Tibial nerve (tissue), 4 donors: ENCODE measurements around the gene MTMR2. TPM values are rescaled to one million over a fixed set of nuclear protein-coding genes. Genes with fewer than 3 reads are reported as not detected.

ENCODE experiments used
- DNase-seq, 2 donors: peaks; one replicate each; pipeline ENCODE4 v3.0.0-alpha.2; 2019; ENCODE audit warnings: low spot score in 2 of 2
- H3K27ac ChIP-seq, 4 donors: fragments of 200-600 bp; sonication (generic) in 3 of 4; one replicate each; pipeline ENCODE4 v1.5.1; 2017 to 2019; ENCODE audit warnings: mild to moderate bottlenecking in 1 of 4
- H3K27me3 ChIP-seq, 2 donors: fragments of 200-600 bp; sonication (generic) in 1 of 2; one replicate each; pipeline versions ENCODE4 v1.5.1 to v1.6.0; 2017 to 2019
- H3K36me3 ChIP-seq, 3 donors: fragments of 200-600 bp; sonication (generic); one replicate each; pipeline ENCODE4 v1.5.1; 2018 to 2019
- H3K4me1 ChIP-seq, 4 donors: fragments of 200-600 bp; sonication (generic) in 3 of 4; one replicate each; pipeline ENCODE4 v1.5.1; 2017 to 2019
- H3K4me3 ChIP-seq, 4 donors: fragments of 200-600 bp; sonication (generic) in 3 of 4; one replicate each; pipeline ENCODE4 v1.5.1; 2017 to 2019; ENCODE audit warnings: mild to moderate bottlenecking in 1 of 4, moderate library complexity in 1 of 4
- H3K9me3 ChIP-seq, 4 donors: fragments of 200-600 bp; sonication (generic) in 3 of 4; one replicate each; pipeline ENCODE4 v1.5.1; 2017 to 2019
- EP300 ChIP-seq, 2 donors: sonication (generic); formaldehyde crosslinking; IDR thresholded peaks; one replicate each; pipeline ENCODE4 v1.6.1; 2017; ENCODE audit warnings: antibody characterized with exemption in 2 of 2, mild to moderate bottlenecking in 1 of 2
- POLR2A ChIP-seq, 2 donors: fragments of 450-650 bp; IDR thresholded peaks; one replicate each; pipeline ENCODE4 v1.6.1; 2017; ENCODE audit warnings: antibody characterized with exemption in 2 of 2, mild to moderate bottlenecking in 2 of 2, moderate library complexity in 2 of 2
- WGBS, 2 donors: methylation state at CpG; one replicate each; pipeline ENCODE4 v1.1.5; 2018; 5-methylcytosine and 5-hydroxymethylcytosine counted together
- total RNA-seq, 4 donors: library from RNA; depleted of rRNA; stranded (reverse); fragments of >200 nt; gene quantifications; one replicate each; pipeline ENCODE4 v1.1.0, GENCODE V29; 2016
- TF ChIP-seq, protein P1 (sequence below), 5 experiments: fragments of 200-600 bp in 3 of 5; fragments of 450-650 bp in 2 of 5; sonication (generic) in 3 of 5; IDR thresholded peaks; one replicate each; pipeline ENCODE4 v1.5.1; 2016 to 2019; ENCODE audit warnings: antibody characterized with exemption in 5 of 5, mild to moderate bottlenecking in 3 of 5, moderate library complexity in 2 of 5

MTMR2 gene
- total RNA-seq, 4 donors from 2014 or later = 22.5 to 33.2 (median 27.5) TPM

DNA sequence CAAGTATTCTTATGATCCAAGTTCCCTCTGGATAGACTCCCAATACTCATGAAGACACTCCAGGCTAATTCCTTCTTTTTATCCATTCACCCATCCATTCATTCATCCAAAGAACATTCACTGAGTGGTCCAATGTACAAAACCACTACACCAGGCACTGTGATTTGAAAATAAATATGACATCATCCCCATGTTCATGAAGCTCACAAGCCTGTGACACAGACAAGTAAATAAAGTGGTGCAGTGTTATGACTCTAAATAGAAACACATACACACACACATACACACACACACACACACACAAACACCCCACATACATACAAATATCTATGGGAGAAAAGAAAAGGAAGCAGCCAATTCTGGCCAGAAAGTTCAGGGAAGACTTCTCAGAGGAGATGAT lies 35.5 kb downstream of the MTMR2 start:
- H3K27me3 ChIP-seq = no peaks in the 10 kb centered on the region
- no peak for TF ChIP-seq EP300 (IDR thresholded peaks at IDR 0.05)
- no peak for TF ChIP-seq POLR2A (IDR thresholded peaks at IDR 0.05)
- TF ChIP-seq, protein P1, sequence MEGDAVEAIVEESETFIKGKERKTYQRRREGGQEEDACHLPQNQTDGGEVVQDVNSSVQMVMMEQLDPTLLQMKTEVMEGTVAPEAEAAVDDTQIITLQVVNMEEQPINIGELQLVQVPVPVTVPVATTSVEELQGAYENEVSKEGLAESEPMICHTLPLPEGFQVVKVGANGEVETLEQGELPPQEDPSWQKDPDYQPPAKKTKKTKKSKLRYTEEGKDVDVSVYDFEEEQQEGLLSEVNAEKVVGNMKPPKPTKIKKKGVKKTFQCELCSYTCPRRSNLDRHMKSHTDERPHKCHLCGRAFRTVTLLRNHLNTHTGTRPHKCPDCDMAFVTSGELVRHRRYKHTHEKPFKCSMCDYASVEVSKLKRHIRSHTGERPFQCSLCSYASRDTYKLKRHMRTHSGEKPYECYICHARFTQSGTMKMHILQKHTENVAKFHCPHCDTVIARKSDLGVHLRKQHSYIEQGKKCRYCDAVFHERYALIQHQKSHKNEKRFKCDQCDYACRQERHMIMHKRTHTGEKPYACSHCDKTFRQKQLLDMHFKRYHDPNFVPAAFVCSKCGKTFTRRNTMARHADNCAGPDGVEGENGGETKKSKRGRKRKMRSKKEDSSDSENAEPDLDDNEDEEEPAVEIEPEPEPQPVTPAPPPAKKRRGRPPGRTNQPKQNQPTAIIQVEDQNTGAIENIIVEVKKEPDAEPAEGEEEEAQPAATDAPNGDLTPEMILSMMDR (IDR thresholded peaks at IDR 0.05) = no peak
- peaks cover 0 to 23% (median 0%) of the 10 kb centered on the region in 3 donors for H3K36me3 ChIP-seq
- no peak overlapping the region for H3K4me3 ChIP-seq
- no peaks in the 10 kb centered on the region for H3K9me3 ChIP-seq
- no peak for DNase-seq
- H3K27ac ChIP-seq = peak overlapping the region in 1 of 4 donors; percentile 23
- H3K4me1 ChIP-seq = peaks cover 0 to 26% (median 5%) of the 10 kb centered on the region in 4 donors

DNA sequence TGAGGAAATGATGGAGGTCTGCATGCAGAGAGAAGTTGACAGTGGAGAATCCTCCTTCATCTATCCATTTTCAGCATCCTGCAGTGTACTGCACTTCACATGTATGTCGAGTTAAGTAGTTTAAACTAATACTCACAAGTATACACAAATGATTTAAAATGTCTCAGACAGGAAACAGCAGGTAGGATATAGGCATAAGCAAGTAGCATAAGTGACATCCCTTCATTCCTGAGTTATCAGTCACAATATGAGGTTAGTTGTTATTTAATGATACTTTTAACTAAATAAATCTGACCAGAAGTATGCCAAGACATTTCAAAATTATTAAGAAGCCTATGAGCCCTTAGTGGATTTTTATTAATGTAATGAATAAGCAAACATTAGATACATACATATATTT lies 37.4 kb downstream of the MTMR2 start:
- Histone ChIP-seq H3K27me3 (no peaks in the 10 kb centered on the region), H3K4me3 (no peak overlapping the region), H3K36me3 (peaks cover 0 to 30% (median 4%) of the 10 kb centered on the region in 3 donors), H3K27ac (no peak overlapping the region), H3K9me3 (no peaks in the 10 kb centered on the region), H3K4me1 (peaks cover 0 to 10% (median 4%) of the 10 kb centered on the region in 4 donors)
- DNase-seq = no peak
- TF ChIP-seq EP300 (IDR thresholded peaks at IDR 0.05) (no peak), POLR2A (IDR thresholded peaks at IDR 0.05) (no peak)
- TF ChIP-seq, protein P1 (IDR thresholded peaks at IDR 0.05) = no peak
- 90 to 97% methylated on average over 1 of the region's 1 CpG for WGBS, 2 donors

DNA sequence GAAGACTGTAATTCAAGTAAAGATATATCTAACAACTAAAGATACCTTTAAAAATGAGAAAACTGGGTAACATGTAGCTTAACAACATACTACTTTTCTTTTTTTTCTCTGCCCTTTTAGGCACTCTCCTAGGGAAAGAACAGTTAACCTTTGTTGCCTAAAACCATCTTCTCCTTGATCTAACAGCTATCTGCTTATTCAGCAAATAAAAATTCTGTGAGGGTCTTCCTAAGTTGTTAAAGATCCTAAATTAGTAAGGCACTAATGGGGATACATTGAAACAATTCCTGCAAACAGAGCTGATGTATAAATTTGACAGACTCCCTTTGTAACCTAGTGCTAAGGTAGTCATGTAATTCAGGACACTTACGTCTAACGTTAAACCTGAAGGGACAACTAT lies 39.1 kb downstream of the MTMR2 start:
- Histone ChIP-seq H3K36me3 (peaks cover 0 to 30% (median 4%) of the 10 kb centered on the region in 3 donors), H3K27ac (peak overlapping the region in 1 of 4 donors; percentile 18), H3K9me3 (no peaks in the 10 kb centered on the region), H3K4me3 (no peak overlapping the region), H3K4me1 (peaks cover 0 to 10% (median 3%) of the 10 kb centered on the region in 4 donors), H3K27me3 (no peaks in the 10 kb centered on the region)
- 98 to 99% methylated on average over 2 of the region's 2 CpGs for WGBS, 2 donors
- no peak for DNase-seq
- no peak for TF ChIP-seq EP300 (IDR thresholded peaks at IDR 0.05)
- TF ChIP-seq, protein P1 (IDR thresholded peaks at IDR 0.05) = no peak
- TF ChIP-seq POLR2A (IDR thresholded peaks at IDR 0.05) = no peak

DNA sequence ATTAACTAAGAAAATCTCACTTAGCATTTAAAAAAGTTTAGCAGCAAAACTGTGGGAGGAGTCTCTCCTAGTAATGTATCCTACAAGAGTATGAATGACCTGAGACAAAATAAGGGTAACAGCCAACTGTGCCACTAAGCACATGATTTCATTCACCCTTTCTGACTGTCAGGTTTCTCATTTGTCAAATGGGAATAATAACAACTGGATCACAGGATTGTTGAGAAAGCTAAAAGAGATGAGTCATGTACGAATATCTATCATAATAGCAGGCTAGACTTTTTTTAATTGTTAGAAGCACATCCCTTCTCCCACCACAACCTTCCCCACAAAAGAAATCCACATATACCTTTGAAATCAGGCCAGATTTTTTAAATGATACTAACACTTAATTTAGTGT lies 39.5 kb downstream of the MTMR2 start:
- no peak for DNase-seq
- H3K27me3 ChIP-seq = no peaks in the 10 kb centered on the region
- peaks cover 0 to 10% (median 3%) of the 10 kb centered on the region in 4 donors for H3K4me1 ChIP-seq
- no peaks in the 10 kb centered on the region for H3K9me3 ChIP-seq
- TF ChIP-seq POLR2A (IDR thresholded peaks at IDR 0.05) (no peak), EP300 (IDR thresholded peaks at IDR 0.05) (no peak)
- TF ChIP-seq, protein P1 (IDR thresholded peaks at IDR 0.05) = no peak
- no peak overlapping the region for H3K27ac ChIP-seq
- 76 to 89% methylated on average over 1 of the region's 1 CpG for WGBS, 2 donors
- no peak overlapping the region for H3K4me3 ChIP-seq
- peaks cover 0 to 30% (median 4%) of the 10 kb centered on the region in 3 donors for H3K36me3 ChIP-seq

DNA sequence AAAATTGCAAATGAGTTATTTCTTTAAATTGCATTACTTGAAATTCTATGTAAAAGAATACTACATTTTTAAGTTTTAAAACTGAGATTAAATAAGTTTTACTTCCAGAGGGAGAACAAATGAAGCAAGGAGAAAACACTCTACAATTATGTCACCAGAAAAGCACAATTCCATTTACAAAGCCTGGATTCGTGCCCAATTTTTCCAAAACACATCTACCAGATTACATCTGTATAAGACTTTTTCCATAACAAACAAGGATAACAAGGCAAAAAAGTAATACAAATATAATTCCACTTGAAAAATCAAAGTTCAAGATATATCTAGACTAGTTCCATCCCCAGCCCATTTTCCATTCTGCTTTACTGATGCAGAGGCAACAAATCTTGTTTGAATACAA lies 40.5 kb downstream of the MTMR2 start:
- Histone ChIP-seq H3K27ac (peak overlapping the region in 2 of 4 donors; percentile 11 to 15), H3K9me3 (no peaks in the 10 kb centered on the region), H3K27me3 (no peaks in the 10 kb centered on the region), H3K4me3 (no peak overlapping the region), H3K4me1 (peaks cover 0 to 10% (median 3%) of the 10 kb centered on the region in 4 donors), H3K36me3 (peaks cover 0 to 30% (median 4%) of the 10 kb centered on the region in 3 donors)
- DNase-seq = no peak
- WGBS, 2 donors = 33 to 45% methylated on average over 1 of the region's 1 CpG
- TF ChIP-seq, protein P1 (IDR thresholded peaks at IDR 0.05) = no peak
- TF ChIP-seq POLR2A (IDR thresholded peaks at IDR 0.05) (no peak), EP300 (IDR thresholded peaks at IDR 0.05) (no peak)
